Esophagus squamous epithelium (tissue), 5 donors: ENCODE measurements around the gene LINS1. TPM values are rescaled to one million over a fixed set of nuclear protein-coding genes. Genes with fewer than 3 reads are reported as not detected.

ENCODE experiments used
- DNase-seq: peaks from one replicate; lab custom pipeline; 2025; lab: John Stamatoyannopoulos, UW
- H3K27ac ChIP-seq, 4 donors: fragments of 200-600 bp; sonication (generic); one replicate each; pipeline ENCODE4 v1.5.1; 2016 to 2019; ENCODE audit warnings: mild to moderate bottlenecking in 1 of 4
- H3K27me3 ChIP-seq, 4 donors: fragments of 200-600 bp; sonication (generic); 1 replicate in 3 of 4; 2 replicates in 1 of 4; pipeline versions ENCODE4 v1.5.1 to v1.6.0; 2017 to 2021; ENCODE audit warnings: antibody characterized with exemption in 1 of 4
- H3K36me3 ChIP-seq, 3 donors: fragments of 200-600 bp; sonication (generic); one replicate each; pipeline ENCODE4 v1.5.1; 2016 to 2019
- H3K4me1 ChIP-seq, 3 donors: fragments of 200-600 bp; sonication (generic); one replicate each; pipeline ENCODE4 v1.5.1; 2017 to 2019
- H3K4me3 ChIP-seq, 4 donors: fragments of 200-600 bp; sonication (generic); 1 replicate in 3 of 4; 2 replicates in 1 of 4; pipeline ENCODE4 v1.5.1; 2016 to 2019; ENCODE audit warnings: mild to moderate bottlenecking in 2 of 4, moderate library complexity in 1 of 4
- H3K9me3 ChIP-seq, 3 donors: fragments of 200-600 bp; sonication (generic); one replicate each; pipeline ENCODE4 v1.5.1; 2016 to 2019
- POLR2A ChIP-seq, 4 donors: fragments of 450-650 bp; IDR thresholded peaks; one replicate each; pipeline ENCODE4 v1.6.1; 2017; ENCODE audit warnings: antibody characterized with exemption in 4 of 4, mild to moderate bottlenecking in 4 of 4, moderate library complexity in 3 of 4
- WGBS, 2 donors: methylation state at CpG; one replicate each; pipeline ENCODE4 v1.1.5; 2018; 5-methylcytosine and 5-hydroxymethylcytosine counted together
- intact Hi-C: fragments of 100-400 bp; cut with DNase I; formaldehyde crosslinking; loops from one replicate; pipeline ENCODE4 v1.15.0; 2022
- small RNA-seq, 4 donors: library from RNA; depleted of rRNA; stranded (forward); fragments of <200 nt; gene quantifications; one replicate each; pipeline ENCODE3, GENCODE V24; 2016
- total RNA-seq, 4 donors: library from RNA; depleted of rRNA; stranded (reverse); fragments of >200 nt; gene quantifications; one replicate each; pipeline ENCODE4 v1.1.0, GENCODE V29; 2016
- TF ChIP-seq, protein P1 (sequence below), 6 experiments: fragments of 450-650 bp in 4 of 6; fragments of 200-600 bp in 2 of 6; sonication (generic) in 2 of 6; IDR thresholded peaks; one replicate each; pipeline ENCODE4 v1.5.1; 2016 to 2019; ENCODE audit warnings: antibody characterized with exemption in 6 of 6, mild to moderate bottlenecking in 4 of 6, moderate library complexity in 4 of 6
- donor health status: DM: yes; HTN: yes; CAD: no.

LINS1 gene
- total RNA-seq, 4 donors from 2014 or later = 9.1 to 44.6 (median 19.4) TPM

DNA sequence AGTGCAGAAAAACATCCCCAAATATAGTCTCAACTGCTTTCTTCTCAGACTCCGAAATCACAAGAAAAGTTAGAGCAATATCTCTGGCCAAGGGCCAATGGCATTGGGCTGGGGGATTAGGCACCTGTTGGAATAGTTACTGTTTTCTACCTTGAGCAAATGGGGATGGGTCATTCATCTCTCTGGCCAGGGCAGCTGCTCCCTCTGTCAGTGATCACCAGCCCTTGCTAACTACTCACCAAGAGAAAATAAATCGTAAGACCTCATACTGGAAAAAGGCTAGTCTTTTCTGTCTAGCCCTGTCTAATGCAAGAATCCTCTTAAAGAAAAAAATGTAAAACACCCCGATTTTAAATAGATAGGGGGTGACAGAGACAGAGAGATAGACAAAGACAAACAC is 84.1 kb downstream of the LINS1 start:
- peaks cover 0 to 57% (median 0%) of the 10 kb centered on the region in 3 donors for H3K36me3 ChIP-seq
- H3K4me3 ChIP-seq = no peak overlapping the region
- no peaks in the 10 kb centered on the region for H3K9me3 ChIP-seq
- no peak overlapping the region for H3K27ac ChIP-seq
- DNase-seq = no peak
- no peaks in the 10 kb centered on the region for H3K27me3 ChIP-seq
- peaks cover 0 to 38% (median 3%) of the 10 kb centered on the region in 3 donors for H3K4me1 ChIP-seq
- TF ChIP-seq, protein P1, sequence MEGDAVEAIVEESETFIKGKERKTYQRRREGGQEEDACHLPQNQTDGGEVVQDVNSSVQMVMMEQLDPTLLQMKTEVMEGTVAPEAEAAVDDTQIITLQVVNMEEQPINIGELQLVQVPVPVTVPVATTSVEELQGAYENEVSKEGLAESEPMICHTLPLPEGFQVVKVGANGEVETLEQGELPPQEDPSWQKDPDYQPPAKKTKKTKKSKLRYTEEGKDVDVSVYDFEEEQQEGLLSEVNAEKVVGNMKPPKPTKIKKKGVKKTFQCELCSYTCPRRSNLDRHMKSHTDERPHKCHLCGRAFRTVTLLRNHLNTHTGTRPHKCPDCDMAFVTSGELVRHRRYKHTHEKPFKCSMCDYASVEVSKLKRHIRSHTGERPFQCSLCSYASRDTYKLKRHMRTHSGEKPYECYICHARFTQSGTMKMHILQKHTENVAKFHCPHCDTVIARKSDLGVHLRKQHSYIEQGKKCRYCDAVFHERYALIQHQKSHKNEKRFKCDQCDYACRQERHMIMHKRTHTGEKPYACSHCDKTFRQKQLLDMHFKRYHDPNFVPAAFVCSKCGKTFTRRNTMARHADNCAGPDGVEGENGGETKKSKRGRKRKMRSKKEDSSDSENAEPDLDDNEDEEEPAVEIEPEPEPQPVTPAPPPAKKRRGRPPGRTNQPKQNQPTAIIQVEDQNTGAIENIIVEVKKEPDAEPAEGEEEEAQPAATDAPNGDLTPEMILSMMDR (IDR thresholded peaks at IDR 0.05) = no peak
- no peak for TF ChIP-seq POLR2A (IDR thresholded peaks at IDR 0.05)
- intact Hi-C loops = no loop called here
- WGBS, 2 donors = 46 to 81% methylated on average over 3 of the region's 3 CpGs

Small RNAs within 50 kb of the gene (small RNA-seq; reads per million reads assigned to genes)
- 0 reads per million in 4 donors for gene RF00019
- 0 reads per million in 4 donors for gene RNU6-181P
- 0 reads per million in 4 donors for gene RNU6-322P

Other genes starting within 250 kb of the LINS1 start
- 100 to 1,000 TPM in 1 of 4 donors, 10 to 100 TPM in 3; 38.5 to 133 (median 81.9) TPM for gene CERS3, start 73.2 kb downstream of the LINS1 start, total RNA-seq
- gene ASB7, start 405 bp upstream of the LINS1 start, total RNA-seq = 10 to 100 TPM in 3 of 4 donors, 1 to 10 TPM in 1; 9.7 to 12.3 (median 12.0) TPM